Stimulated activated CD4-positive, alpha-beta T cell treated with anti-CD3 and anti-CD28 coated beads, Interleukin-4, amount 100 ng/mL, for 1 hour (primary cell): ENCODE measurements around the gene S100P.

ENCODE experiments used
- DNase-seq: peaks from one replicate; pipeline ENCODE4 v3.0.0-alpha.2; 2020

S100P gene

DNA sequence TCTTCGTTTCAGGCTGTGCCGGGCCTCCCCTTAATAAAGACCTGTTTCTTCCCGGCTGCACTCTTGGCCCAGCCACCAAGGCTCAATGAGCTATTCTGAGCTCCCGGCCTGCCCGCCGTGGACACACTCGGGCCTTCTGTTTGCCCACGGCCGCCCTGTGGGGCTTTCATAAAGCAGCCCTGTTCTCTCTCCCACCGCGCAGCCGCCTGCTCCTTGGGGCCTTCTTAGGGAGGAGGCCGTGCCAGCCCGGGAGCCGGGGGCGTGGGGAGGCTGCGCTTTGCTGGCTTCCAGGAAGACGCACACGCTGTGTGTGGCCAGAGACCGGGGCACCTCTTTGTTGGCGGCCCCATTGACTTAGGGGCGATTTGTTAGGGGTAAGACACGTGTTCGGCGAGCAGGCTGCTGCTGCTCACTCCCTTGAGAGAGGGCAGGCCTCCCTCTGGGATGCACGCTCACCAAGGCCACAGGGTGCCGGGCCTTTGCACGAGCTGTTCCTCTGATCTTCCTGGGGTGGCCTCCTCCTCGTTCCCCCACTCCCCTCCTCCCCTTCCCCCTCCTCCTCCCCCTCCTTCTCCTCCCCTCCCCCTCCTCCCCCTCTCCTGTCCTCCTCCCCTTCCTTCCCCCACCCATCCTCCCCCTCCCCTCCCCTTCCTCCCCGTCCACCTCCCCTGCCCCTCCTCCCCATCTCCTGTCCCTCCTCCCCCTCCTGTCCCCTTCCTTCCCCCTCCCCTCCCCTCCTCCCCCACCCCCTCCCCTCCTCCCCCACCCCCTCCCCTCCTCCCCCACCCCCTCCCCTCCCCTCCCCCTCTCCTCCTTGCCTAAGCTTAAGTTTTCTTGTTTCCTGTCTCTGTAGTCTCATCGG lies 33.6 kb downstream of the S100P start:
- DNase-seq: no peak

DNA sequence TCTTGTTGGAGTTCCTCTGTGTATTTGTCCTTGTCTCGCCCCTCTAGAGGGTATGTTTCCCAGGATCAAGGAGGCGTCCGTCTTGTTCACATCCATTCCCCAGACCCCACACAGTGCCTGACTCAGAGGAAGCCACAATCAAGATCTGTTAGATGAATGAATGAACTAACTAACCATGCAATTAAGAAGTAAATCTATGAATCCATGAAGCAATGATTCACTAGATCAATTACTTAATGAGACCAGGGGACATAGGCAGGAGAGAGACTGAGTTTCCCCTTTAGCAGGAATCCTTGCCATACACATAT lies 34.2 kb downstream of the S100P start:
- DNase-seq: no peak

DNA sequence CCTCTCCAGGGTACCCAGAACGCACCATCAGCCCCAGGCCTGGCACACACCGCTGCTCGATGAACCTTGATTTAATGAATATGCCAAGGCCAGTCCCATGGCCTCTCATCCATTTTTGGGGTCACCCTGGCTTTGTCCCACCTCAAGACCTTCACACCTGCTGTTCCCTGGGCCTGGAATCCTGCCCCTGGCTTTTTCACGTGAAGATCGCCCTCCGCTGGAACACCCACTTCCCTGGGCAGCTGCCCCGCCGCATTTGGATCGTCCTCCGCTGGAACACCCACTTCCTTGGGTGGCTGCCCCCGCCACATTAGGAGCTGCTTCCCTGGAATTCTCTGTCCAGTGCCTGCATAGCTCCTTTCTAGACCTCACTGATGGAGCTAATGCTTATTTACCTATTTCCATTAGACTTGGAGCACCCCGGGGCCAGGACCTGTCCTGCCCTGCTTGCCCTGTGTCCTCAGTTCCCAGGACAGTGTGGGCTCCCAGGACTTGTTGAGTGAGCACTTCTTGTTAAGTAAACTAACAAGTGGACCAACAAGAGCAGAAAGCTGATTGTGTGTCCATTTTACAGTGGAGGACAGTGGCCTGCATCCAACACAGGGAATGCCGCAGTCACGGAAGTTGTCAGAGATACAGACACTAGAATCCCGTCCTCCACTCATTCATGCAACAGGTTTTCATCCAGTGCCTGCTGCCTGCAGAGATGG lies 34.8 kb downstream of the S100P start:
- no peak for DNase-seq

DNA sequence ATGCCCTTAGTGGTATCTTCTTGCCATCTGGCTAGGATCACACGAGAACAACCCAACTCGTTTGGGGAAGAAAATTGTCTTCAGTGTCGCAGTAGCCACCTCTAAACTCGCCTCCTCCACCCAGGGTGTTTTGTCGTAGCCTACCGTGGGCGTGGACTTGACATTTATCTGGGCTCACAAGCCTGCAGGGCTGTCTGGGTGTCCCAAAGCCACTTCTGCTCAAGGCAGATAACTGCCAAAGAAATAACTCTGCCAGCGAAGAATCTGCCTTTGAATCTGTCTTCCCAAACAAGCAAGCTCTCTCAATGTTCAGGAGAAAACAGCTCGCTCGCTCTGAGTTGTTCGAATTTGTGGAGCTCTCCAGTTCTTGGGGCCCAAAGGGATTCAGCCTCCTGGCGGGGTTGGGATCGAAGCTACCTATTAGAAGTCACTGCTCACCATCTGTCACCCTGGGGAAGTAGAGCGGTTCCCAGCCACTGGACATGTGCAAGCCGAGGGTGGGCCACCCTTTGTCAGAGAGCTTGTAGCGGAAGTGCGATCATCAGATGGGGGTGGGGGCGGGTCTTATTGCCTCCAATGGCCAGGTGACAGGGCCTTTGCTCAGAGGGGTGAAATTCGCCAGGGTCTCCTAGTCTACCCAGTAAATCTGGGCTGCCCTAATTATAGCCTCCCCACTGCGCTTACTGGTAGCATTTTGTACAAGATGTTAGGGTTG lies 37.1 kb downstream of the S100P start:
- DNase-seq: no peak

DNA sequence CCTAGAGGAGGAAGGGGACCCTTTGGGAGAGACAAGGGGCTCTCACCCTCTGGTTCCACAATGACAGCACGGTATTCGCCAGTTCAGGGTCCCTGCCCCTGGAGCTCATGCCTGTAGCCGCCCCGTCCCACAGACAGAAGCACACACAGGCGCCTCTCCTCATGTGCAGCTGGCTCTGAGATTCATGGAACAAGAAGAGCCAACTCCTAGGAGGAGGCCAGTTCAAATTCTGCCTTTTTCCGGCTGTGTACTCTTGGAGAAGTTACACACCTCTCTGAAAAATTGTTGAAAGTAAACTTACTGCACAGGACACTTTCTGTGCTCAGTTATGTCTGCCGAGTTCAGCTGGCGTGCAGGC lies 37.6 kb downstream of the S100P start:
- no peak for DNase-seq

DNA sequence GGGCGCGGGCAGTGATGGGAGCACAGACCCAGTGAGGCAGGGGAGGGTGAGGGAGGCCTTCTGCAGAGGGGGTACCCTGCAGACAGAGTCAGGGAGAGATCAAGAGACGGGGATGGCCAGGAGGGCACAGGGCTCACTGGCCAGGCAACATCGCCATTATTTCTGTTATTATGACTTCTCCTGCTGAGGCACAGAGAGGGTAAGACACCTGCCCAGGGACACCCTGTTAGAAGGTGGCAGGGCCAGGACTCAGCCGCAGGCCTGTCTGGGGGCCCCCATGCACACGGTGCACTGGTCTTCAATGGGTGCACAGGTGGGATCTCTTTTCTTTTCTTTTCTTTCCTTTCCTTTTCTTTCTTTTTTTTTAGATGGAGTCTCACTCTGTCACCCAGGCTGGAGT lies 38.1 kb downstream of the S100P start:
- no peak for DNase-seq

DNA sequence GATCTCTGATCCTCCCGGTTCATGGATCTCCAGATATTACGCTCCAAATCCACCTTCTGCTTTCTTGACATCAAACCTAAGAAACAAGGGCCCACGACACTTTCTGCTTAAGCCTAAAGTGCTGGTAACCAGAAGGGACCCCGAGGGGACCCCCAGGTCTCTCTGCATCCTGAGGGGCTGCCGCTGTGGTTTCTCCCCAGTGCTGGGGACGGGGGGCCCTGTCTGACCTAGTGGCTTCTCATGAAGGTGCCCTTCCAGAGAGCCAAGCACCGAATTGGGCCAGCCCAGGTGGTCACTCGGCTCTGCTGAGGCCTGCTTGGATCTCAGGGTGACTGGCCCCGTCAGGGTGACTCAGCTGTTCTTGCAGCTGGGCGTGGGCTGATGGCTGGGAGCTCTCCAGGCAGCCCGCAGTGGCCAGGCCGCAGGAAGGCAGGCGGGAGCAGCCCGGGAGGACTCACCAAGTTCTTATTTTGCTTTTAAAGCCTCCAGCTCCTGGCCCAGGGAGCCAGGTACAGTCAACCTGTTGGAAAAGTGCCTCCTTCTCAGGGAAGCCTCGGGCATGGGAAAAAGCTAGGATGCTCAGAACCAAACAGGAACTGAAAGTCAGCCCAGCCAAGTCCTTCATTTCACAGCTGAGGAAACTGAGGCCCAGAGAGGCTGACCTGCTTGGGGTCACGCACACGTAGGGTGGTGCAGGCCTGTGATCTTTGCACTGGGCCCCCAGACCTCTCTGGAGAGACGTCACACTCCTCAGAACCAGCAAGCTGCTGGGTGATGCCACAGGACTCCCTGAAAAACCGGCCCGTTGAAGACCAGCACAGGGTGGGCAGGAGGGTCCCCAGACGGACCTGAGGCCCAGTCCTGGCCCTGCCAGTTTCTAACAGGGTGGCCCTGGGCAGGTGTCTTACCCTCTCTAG lies 39.0 kb downstream of the S100P start:
- DNase-seq: no peak

DNA sequence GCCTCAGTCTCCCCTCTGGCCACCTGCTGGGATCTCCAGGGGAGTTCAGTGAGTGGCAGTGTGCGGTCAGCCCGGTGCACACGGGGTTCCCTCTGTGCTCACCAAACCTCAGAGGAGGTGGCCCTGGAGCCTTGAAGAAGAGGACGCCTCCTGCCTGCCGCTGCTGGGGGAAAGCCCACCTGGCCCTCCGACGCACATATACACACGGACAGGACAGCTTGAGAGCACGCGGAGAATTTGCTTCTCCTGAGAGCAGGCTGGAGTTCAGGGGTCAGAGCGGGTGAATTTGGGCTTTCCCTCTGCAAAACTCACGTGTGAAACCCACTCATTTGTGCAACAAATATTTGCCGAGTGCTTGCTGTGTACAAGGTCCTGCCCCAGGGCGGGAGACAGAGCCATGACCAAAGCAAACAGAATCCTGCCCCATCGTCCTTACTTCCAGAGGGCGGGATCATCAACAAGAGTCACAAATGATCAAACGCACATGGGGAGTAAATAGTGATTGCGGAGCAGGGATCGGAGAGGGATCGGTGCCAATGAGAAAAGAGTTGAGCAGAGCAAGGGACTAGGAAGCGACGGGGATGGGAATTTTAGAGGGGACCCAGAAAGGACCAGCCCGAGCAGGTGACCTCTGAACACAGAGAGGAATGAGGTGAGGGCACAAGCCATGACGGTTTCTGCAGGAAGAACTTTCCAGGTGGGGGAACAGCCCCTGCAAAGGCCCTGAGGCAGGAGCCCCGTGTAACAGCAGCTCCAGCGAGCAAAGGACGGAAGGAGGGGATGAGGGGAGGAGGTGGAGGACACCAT lies 39.9 kb downstream of the S100P start:
- DNase-seq: no peak

DNA sequence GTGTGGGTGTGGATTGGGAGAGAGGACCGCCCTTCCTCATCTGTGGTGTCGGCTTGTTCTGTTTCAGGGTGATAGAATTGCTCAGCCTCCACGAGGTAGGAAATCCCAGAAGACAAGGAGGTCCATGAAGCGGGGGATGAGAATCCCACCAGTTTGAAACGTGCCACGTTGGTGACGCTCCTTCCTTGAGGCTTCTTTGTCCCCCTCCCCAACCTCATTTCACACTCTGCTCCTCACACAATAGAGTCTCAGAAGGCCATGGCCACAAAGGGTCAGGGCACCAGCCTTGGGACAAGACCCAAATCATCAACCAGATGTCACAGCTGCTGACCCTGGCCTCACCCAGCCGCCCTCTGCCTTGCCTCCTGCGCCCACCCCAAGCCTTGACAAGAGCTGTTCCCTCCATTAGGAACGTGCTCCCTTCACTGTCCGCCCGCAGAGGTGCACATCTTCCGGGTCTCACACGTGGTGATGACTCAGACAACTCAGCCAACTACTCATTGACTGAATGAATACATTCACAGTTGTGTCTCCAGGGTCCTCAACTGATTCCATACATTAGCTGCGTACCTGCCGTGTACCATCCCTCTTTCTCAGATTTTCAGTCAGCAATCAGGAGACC lies 40.6 kb downstream of the S100P start:
- DNase-seq: no peak

DNA sequence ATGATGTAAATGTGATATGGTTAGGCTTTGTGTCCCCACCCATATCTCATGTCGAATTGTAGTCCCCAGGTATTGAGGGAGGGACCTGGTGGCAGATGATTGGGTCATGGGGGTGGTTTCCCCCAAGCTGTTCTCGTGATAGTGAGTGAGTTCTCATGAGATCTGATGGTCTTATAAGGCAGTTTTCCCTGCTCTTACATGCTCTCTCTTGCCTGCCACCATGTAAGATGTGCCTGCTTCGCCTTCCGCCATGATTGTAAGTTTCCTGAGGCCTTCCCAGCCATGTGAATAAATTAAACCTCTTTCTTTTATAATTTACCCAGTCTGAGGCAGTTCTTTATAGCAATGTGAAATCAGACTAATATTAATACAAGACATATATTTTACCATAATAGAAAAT lies 46.2 kb downstream of the S100P start:
- no peak for DNase-seq

DNA sequence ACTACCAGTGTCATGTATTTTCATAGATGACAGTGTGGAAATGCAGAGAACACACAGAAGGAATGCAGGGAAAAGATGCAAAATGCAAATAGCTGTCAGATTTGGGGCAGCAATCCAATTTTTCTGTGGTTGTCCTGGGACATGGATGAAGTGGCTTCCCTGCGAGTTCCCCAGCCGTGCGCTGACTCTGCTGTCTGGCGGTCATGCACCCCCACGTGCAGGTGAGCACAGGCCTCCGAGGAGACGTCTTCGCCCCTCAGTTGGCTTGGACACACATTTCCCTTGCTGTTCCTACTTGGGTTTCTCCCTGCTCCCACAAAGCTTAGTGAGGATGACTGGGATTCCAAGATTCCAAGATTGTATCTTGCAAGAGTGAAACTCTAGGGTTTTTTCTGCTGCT lies 46.7 kb downstream of the S100P start:
- DNase-seq: no peak

DNA sequence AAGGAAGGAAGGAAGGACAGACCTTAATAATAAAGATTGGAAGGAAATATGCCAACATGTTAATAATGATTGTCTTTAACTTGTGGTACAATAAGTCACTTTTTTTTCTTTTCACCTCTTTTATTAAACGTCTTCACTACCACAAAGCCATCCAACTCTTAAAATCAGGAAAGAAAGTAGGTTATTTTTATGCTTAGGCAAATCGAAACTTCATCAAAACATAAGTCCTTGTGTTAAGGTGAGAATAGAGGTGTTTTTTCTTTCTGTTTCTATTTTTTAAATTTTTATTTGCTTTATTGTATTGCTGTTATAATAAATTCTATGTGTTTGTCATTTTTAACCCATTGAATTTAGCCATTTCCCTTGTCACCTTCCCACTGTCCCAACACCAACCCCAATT lies 48.8 kb downstream of the S100P start:
- DNase-seq: no peak

DNA sequence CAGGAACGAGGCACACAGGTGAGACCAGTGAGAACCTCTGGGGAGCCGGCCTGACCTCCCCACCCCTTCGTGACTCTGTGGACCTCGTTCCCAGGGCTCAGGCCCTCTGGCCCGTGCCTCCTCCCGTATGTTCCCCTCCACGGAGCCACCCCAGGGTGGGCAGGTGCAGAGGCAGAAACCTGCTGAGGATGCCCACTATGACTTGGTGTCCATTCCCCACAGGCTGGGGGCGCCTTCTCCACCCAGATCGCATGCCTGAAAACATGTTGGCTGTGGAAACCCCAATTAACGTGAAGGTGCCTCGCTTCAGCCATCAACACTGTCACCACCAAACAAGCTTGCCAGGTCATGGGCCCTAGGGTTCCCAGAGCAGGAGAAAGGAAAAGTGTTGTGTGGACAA lies 49.3 kb downstream of the S100P start:
- DNase-seq: no peak
